GM21529 (cell line): Measurements from ENCODE around the gene DACT2.
"Not testable (repeated sequence)": the region's sequence is repeated elsewhere in the genome, so short reads cannot be mapped to it uniquely, and the experiment has no call there.

Experiments used
- ATAC-seq: cut with Tn5 transposase; IDR thresholded peaks from one replicate; pipeline ENCODE4 v1.9.1; 2021; ENCODE audit not compliant: unreplicated experiment

DACT2 gene

GRCh38 chr6:168319279-168320111 lies at the start of gene DACT2:
DACT2 (minus strand) TSS chr6:168319777; CDS start chr6:168319633, 144 bp downstream.
- no peak for ATAC-seq

- ATAC-seq, result no peak
These were observed 49.4 kb upstream of the DACT2 start for GRCh38 chr6:168368936-168369335.

- no peak for ATAC-seq
These were observed 48.7 kb upstream of the DACT2 start for GRCh38 chr6:168368066-168368820.

DNA sequence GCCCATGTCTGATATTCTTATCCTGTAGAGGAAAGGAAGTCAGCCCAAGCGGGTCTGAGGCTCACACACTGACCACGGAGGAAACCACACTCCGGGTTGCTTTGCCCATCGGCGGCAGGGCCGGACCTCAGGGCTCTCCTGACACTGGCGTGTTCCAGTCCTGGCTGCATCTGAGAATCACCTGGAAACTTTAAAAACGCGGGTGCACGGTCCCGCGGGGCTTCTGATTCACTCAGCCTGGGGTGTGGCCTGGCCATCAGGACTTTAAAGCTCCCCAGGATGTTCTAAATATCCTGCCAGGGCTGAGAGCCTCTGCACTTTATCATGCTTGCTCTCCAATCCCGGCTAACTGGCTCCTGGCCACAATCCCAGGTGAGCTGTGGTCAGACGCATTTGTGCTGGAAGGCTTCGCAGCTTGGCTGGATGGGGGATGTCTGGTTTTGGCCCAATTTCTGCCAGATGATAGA lies 47.7 kb upstream of the DACT2 start:
- no peak for ATAC-seq

- no peak for ATAC-seq
These were observed 46.9 kb upstream of the DACT2 start for GRCh38 chr6:168366473-168366872.

GRCh38 chr6:168365422-168366165 lies 46.0 kb upstream of the DACT2 start:
- ATAC-seq, result no peak

DNA sequence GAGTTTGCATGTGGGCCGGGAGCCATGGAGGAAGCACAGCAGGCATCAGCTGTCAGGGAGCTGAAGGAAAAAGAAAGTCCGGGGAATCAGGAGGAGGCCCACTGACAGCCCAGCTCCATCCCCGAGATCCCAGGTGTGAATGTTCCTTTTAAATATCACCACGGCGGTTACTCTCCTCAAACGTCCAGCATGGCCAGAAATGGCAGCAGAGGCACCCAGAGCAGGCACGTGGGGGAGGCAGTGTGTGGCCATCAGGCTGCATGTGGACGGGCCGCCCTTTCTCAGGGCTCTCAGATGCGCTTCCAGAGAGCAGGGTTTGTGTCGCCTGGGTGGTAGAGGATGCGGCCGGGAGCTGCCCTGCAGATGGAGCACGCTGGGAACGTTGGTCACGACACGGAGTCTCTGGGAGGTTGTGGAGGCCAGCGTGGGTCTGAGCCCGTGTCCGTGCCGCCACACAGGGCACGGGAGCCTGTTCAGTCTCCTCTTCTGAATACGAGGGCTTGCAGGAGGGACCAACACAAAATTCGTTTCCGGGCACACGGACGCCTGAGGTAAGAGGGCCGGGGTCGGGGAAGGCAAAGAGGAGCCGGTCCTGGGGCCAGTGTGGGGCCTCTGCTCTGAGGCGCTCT lies 45.3 kb upstream of the DACT2 start:
- no peak for ATAC-seq

GRCh38 chr6:168363811-168364792 lies 44.5 kb upstream of the DACT2 start:
- no peak for ATAC-seq

- ATAC-seq, result no peak
These were observed 43.7 kb upstream of the DACT2 start for GRCh38 chr6:168363302-168363701.

DNA sequence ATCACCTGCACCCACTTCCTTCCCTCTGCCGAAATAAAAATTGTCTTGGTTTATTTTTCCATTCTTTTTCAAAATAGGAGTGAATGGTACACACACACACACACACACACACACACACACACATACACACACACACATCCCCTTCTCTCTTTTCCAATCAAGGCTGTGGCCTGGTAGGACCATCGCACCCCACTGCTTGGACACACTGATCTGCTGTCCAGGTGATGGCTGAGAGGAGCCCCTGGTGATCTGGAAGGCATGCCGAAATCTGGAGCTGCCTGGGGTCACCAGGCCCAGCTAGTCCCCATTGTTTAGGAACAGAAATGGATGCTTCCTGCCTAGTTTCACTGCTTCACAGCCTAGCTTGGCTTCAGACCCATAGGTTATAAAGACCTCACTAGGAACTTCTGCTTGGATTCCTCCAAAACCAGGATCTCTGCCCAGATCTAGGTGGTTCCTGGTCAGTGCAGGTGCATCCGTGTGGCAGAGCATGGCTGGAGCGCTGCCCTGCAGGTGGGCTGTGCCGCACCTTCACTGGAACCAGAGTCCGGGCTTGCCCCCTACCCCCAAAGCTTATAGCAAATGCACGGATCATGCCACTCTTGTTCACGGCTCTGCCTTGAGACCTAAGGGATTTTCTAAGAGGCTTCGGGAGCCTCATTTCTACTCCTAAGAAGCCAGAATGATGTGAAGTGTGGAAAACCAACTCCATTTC lies 42.9 kb upstream of the DACT2 start:
- no peak for ATAC-seq

DNA sequence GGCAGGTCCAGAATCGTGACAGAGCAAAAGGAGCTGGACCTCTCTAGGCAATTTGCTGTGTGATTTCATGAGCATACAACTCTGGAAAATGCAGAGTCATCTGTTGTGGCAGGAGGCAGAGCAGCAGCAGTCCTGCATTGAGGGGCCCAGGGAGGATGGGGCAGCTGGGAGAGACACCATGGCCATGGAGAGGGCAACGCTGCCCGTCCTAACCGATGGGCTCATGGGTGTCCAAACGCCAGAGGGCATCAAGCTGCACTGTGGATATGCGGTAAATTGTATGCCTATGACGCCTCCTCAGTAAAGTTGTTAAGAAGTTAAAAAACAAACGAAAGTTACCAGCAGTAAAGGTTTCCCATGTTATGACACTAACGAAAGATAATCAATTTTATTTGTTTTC lies 42.2 kb upstream of the DACT2 start:
- no peak for ATAC-seq

DNA sequence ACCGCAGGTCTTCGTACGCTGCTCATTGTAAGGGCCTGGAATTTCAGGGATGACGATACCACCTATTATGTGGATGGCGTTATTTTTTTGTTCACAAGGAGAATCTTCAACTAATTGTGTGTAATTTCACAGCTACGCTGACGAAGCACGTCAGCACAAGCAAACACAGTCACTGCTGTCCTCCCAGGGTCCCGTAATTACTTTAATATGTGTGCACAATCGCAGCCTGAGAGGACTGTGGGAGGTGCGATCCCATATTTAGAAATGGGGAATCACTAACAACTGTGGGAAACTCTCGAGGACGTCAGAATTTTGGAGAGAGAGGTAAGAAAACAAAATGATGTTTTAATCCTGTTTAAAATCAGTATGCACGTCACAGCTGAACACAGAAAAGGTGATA lies 40.2 kb upstream of the DACT2 start:
- ATAC-seq, result no peak

GRCh38 chr6:168358842-168359420 lies 39.4 kb upstream of the DACT2 start:
- ATAC-seq, result no peak

DNA sequence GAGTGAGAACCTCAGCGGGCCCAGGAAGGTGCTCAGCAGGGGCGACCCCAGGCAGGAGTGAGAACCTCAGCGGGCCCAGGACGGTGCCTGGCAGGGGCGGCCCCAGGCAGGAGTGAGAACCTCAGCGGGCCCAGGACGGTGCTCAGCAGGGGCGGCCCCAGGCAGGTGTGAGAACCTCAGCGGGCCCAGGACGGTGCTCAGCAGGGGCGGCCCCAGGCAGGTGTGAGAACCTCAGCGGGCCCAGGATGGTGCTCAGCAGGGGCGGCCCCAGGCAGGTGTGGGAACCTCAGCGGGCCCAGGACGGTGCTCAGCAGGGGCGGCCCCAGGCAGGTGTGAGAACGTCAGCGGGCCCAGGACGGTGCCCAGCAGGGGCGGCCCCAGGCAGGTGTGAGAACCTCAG lies 37.3 kb upstream of the DACT2 start:
- not testable (repeated sequence) for ATAC-seq

- no peak for ATAC-seq
These were observed 36.3 kb upstream of the DACT2 start for GRCh38 chr6:168355716-168356522.

DNA sequence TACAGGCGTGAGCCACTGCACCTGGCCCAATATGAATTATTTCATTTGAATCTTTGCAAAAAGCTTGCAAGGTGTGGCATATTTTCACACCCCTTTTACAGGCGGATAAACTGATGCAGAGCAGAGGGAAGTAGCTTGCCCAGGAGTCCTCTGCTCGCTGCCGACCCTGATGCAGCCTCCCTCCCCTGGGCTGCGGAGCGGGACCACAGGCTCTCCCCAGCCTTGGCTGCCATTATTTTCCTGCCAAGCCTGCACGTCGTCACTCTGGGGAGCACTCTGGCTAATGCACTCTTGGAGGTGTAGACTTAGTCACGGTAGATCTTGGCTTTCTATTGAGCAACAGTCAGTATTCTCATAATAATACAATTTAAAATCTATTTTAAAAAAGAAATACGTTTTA lies 34.8 kb upstream of the DACT2 start:
- no peak for ATAC-seq

GRCh38 chr6:168353041-168353440 lies 33.5 kb upstream of the DACT2 start:
- ATAC-seq, result no peak

GRCh38 chr6:168352096-168352495 lies 32.5 kb upstream of the DACT2 start:
- ATAC-seq, result no peak
